ENCODE data around the gene SLC22A17.

DNA sequence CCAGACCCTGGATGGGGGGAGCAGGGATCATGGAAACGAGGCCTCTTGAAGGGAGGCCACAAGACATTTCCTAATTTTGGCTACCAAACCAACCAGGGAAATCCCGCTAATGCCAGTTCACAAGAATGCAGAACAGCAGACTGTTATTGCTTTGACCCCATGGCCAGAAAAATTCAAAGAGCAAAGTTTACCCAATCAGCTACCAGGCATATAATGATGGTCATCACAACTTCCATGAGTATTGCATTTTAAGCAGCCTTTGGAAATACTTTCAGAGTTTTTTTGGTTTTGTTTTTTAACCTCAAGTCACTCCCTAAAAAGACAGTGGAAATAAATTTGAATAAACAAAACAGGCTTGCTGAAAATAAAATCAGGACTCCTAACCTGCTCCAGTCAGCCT lies 19.8 kb upstream of the SLC22A17 start, which contains the start of gene IL25:
- TF ChIP-seq, protein P1, sequence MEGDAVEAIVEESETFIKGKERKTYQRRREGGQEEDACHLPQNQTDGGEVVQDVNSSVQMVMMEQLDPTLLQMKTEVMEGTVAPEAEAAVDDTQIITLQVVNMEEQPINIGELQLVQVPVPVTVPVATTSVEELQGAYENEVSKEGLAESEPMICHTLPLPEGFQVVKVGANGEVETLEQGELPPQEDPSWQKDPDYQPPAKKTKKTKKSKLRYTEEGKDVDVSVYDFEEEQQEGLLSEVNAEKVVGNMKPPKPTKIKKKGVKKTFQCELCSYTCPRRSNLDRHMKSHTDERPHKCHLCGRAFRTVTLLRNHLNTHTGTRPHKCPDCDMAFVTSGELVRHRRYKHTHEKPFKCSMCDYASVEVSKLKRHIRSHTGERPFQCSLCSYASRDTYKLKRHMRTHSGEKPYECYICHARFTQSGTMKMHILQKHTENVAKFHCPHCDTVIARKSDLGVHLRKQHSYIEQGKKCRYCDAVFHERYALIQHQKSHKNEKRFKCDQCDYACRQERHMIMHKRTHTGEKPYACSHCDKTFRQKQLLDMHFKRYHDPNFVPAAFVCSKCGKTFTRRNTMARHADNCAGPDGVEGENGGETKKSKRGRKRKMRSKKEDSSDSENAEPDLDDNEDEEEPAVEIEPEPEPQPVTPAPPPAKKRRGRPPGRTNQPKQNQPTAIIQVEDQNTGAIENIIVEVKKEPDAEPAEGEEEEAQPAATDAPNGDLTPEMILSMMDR (conservative IDR thresholded peaks at IDR 0.05; ENCODE audit: low read depth, low read length), result no peak
- TF ChIP-seq FOS (IDR thresholded peaks at IDR 0.05; ENCODE audit: low read depth, low read length) (no peak), MXI1 (IDR thresholded peaks at IDR 0.05; ENCODE audit: borderline replicate concordance, low read depth, low read length) (no peak), POLR2A (IDR thresholded peaks at IDR 0.05; ENCODE audit: low read depth, low read length) (no peak), RCOR1 (IDR thresholded peaks at IDR 0.05; ENCODE audit: insufficient replicate concordance, low read length) (no peak), SMC3 (IDR thresholded peaks at IDR 0.05; ENCODE audit: low read depth, low read length) (no peak), NFE2L2 (IDR thresholded peaks at IDR 0.05; ENCODE audit: low read depth, low read length) (no peak), CEBPB (IDR thresholded peaks at IDR 0.05; ENCODE audit: low read depth, low read length) (no peak), MAFK (IDR thresholded peaks at IDR 0.05; ENCODE audit: low read depth, low read length) (no peak), BHLHE40 (IDR thresholded peaks at IDR 0.05; ENCODE audit: low read depth, low read length) (no peak), RFX5 (IDR thresholded peaks at IDR 0.05; ENCODE audit: low read depth, low read length) (no peak)
- TF ChIP-seq, protein P2, sequence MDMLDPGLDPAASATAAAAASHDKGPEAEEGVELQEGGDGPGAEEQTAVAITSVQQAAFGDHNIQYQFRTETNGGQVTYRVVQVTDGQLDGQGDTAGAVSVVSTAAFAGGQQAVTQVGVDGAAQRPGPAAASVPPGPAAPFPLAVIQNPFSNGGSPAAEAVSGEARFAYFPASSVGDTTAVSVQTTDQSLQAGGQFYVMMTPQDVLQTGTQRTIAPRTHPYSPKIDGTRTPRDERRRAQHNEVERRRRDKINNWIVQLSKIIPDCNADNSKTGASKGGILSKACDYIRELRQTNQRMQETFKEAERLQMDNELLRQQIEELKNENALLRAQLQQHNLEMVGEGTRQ (IDR thresholded peaks at IDR 0.05; ENCODE audit: low read depth, low read length), result no peak
